AG10803 (cell line): ENCODE measurements around the gene HMX1.

Experiments
- DNase-seq: peaks from one replicate; pipeline ENCODE4 v3.0.0; 2010; ENCODE audit warnings: low read depth
- H3K4me3 ChIP-seq: 2 replicates; pipeline ENCODE4 v1.5.1; 2011; ENCODE audit warnings: mild to moderate bottlenecking, low read length, control low read depth
- CTCF ChIP-seq: conservative IDR thresholded peaks from 2 replicates; pipeline ENCODE4 v1.5.1; 2011; ENCODE audit warnings: mild to moderate bottlenecking, low read length, control low read depth, inconsistent platforms

The HMX1 gene

GRCh38 chr4:8848507-8849265, 23.0 kb downstream of the HMX1 start:
- no peak for TF ChIP-seq CTCF
- H3K4me3 ChIP-seq, result no peak overlapping the region
- no peak for DNase-seq

DNA sequence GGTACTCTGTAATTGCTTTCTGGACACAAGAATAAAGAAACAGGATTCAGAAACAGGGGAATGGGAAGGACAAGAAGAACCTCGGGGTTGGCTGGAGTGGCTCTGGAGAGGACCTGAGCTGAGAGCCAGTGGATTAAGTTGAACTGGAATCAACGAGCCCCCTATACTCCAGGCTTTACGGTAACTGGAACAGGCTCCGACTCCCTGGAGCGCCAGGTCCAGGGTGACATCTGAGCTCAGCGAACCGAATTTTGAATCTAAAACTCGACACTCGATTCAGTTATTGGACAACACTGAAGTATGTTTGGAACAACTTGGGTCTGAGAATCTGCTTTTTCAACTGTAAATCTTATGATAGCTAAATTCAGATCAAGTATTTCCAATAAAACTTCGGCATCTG, 23.9 kb downstream of the HMX1 start:
- no peak overlapping the region for H3K4me3 ChIP-seq
- no peak for TF ChIP-seq CTCF
- DNase-seq, result no peak

DNA sequence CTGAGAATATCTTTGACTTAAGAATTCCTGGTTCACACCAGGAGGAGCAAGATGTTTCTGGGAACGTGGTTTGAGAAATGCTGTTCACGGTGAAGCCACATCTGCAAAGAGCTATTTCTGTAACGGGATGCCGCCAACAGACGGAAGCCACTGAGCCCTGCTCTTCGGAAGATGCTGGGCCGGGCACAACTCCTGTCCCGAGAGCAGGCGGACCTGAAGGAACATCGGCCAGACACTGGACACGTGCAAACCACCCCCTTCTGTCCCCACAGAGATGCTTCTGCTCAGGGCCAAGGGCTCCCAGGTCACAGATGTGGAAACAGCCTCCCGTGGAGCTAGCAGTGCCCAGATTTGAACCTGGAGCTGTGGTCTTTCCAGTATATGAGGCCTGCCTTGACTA, 24.3 kb downstream of the HMX1 start:
- TF ChIP-seq CTCF, result no peak
- DNase-seq, result no peak
- no peak overlapping the region for H3K4me3 ChIP-seq

DNA sequence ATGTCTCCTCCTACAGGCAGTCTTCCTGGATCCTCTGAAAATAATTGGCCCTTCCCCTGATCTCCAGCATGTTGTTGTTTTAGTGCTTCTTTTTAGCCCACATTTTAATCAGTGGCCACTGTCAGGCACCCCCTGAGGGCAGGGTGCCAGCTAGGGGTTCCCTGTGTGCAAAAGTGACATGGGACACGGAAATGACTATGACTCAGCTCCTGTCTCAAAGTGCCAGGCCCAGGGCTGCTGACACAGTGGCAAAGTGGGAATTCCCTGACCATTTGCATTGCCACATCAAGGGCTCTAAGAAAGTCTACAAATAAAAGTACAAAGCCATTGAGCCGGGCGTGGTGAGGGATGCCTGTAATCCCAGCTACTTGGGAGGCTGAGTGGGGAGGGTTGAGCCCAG, 24.8 kb downstream of the HMX1 start:
- TF ChIP-seq CTCF, result no peak
- no peak for DNase-seq

DNA sequence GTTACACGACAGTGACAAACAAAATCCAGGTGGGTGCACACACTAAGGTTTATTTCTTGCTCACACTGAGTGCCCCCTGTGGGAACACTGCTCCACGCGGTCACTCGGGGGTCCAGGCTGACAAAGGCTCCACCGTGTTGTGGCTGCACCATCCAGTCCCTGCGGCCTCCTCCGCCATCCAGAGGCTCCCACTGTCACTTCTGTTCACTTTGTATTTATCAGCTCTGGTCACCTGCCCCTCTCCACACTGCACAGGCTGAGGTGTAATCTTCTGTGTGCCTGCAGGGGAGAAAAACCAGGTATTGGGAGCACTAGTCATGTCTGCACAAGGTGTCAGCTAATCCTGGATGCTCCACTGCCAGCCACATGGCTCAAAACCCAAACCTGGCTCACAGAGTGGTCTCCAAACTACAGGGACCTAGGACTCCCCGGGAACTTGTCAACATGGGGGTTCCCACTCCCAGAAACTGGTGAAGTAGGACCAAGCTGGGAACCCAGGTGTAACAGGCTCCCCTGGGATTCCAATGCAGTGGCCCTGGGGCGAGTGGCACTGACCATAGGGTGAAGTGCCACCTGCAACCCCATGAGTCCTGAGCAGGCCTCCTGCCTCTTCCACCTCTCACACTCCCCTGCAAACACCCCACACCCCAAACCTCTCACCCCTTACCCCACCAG, 25.5 kb downstream of the HMX1 start:
- no peak for DNase-seq
- no peak overlapping the region for H3K4me3 ChIP-seq
- TF ChIP-seq CTCF, result no peak

More for the DNA sequence above, 24.8 kb downstream of the HMX1 start:
- H3K4me3 ChIP-seq, result no peak overlapping the region

DNA sequence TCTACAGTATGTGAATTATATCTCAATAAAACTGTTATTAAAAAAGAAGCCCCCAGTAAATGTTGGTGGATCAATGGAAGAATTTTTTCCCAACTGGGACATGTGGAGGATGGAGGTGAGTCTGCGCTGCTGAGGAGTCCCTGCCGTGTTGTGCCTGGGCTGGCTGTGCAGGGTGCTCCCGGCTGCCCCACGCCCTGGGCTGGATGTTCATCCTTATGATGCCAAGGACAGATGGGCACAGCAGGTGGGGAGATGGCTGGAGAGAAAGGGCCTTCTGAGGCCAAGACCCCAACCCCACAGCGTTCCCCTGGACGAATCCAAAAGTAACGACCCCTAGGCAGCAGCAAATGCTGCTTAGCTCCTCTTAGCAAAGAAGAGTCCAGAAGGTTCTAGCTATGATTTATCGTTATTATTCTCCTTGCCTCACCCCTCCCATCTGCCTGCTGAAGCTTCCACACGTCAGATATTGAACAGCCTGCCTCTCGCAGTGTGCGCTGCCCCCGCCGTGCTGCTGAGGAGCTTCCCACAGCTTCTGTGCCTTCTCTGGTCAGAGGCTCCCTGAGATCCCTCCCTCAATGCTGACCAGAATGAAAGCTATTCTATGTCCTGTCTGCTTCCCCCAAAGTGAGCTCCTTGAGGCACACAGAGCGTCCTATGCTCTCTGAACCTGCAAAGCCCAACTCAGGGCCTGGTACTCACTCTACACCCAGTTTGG, 26.5 kb downstream of the HMX1 start:
- no peak overlapping the region for H3K4me3 ChIP-seq
- no peak for TF ChIP-seq CTCF
- no peak for DNase-seq

DNA sequence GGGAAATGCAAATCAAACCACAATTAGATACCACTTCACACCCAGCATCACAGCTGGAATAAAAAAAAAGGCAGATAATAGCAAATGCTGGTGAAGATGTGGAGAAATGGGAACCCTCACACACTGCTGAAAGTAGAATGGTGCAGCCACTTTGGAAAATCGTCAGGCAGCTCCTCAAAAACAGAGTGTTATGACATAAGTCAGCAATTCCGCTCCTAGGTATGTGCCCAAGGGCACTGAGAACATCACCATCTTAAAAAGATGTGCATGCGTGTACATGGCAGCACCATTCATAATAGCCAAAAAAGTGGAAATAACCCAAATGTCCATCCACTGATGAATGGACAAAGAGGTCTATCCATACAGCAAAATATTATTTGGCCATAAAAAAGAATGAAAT, 28.0 kb downstream of the HMX1 start:
- H3K4me3 ChIP-seq, result no peak overlapping the region
- TF ChIP-seq CTCF, result no peak
- DNase-seq, result no peak
